ENCODE measurements around the gene USH2A. TPM values are rescaled to one million over a fixed set of nuclear protein-coding genes. Genes with fewer than 3 reads are reported as not detected.
"Not testable (repeated sequence)": the region's sequence is repeated elsewhere in the genome, so short reads cannot be mapped to it uniquely, and the experiment has no call there.

Gene USH2A
- total and polyA plus RNA-seq, 4 experiments from 2014 or later, result not detected

GRCh38 chr1:216028631-216029030 is 394.6 kb downstream of the USH2A start:
- no peak overlapping the region for H3K4me3 Mint-ChIP-seq
- intact Hi-C loops (cut with micrococcal nuclease), result no loop called here
- Histone ChIP-seq H3K27me3 (ENCODE audit: insufficient read depth, low read length) (no peaks in the 10 kb centered on the region), H3K4me3 (ENCODE audit: low read length in 2 of 2) (no peak overlapping the region), H3K9me3 (ENCODE audit: control insufficient read depth in 1 of 2, low read length in 2 of 2) (no peaks in the 10 kb centered on the region), H3K36me3 (ENCODE audit: insufficient read depth, low read length) (no peaks in the 10 kb centered on the region), H3K4me1 (ENCODE audit: insufficient read depth, low read length) (no peaks in the 10 kb centered on the region), H3K27ac (ENCODE audit: low read depth, low read length) (no peak overlapping the region)
- no peak for DNase-seq
- H3K9me3 Mint-ChIP-seq, result peaks cover 0 to 12% (median 4%) of the 10 kb centered on the region in 8 donors
- POLR2A ChIA-PET (ENCODE audit: partially characterized antibody), result no interaction called here
- no peaks in the 10 kb centered on the region for H3K27me3 Mint-ChIP-seq
- no peaks in the 10 kb centered on the region for H3K4me1 Mint-ChIP-seq
- H3K36me3 Mint-ChIP-seq, result no peaks in the 10 kb centered on the region
- CTCF ChIA-PET (ENCODE audit: partially characterized antibody), result no interaction called here
- H3K27ac Mint-ChIP-seq, result no peak overlapping the region

GRCh38 chr1:216024546-216024945 is 398.7 kb downstream of the USH2A start:
- no peaks in the 10 kb centered on the region for H3K36me3 Mint-ChIP-seq
- H3K9me3 ChIP-seq (ENCODE audit: control insufficient read depth in 1 of 2, low read length in 2 of 2), result no peaks in the 10 kb centered on the region
- no peak overlapping the region for H3K4me3 Mint-ChIP-seq
- no peaks in the 10 kb centered on the region for H3K4me1 ChIP-seq (ENCODE audit: insufficient read depth, low read length)
- ChIA-PET CTCF (ENCODE audit: partially characterized antibody) (no interaction called here), POLR2A (ENCODE audit: partially characterized antibody) (no interaction called here)
- H3K9me3 Mint-ChIP-seq, result peaks cover under 1 to 17% (median 3%) of the 10 kb centered on the region in 8 donors
- no peaks in the 10 kb centered on the region for H3K36me3 ChIP-seq (ENCODE audit: insufficient read depth, low read length)
- H3K27ac Mint-ChIP-seq, result no peak overlapping the region
- intact Hi-C loops (cut with micrococcal nuclease), result no loop called here
- H3K4me1 Mint-ChIP-seq, result no peaks in the 10 kb centered on the region
- no peaks in the 10 kb centered on the region for H3K27me3 Mint-ChIP-seq
- DNase-seq, result no peak
- no peak overlapping the region for H3K27ac ChIP-seq (ENCODE audit: low read depth, low read length)
- no peak overlapping the region for H3K4me3 ChIP-seq (ENCODE audit: low read length in 2 of 2)
- no peaks in the 10 kb centered on the region for H3K27me3 ChIP-seq (ENCODE audit: insufficient read depth, low read length)

- no peaks in the 10 kb centered on the region for H3K27me3 ChIP-seq (ENCODE audit: insufficient read depth, low read length)
Measured at GRCh38 chr1:216020743-216021345, 402.4 kb downstream of the USH2A start.

GRCh38 chr1:216015116-216015515 is 408.1 kb downstream of the USH2A start:
- ChIA-PET POLR2A (ENCODE audit: partially characterized antibody) (no interaction called here), CTCF (ENCODE audit: partially characterized antibody) (no interaction called here)
- no peaks in the 10 kb centered on the region for H3K36me3 ChIP-seq (ENCODE audit: insufficient read depth, low read length)
- Mint-ChIP-seq H3K4me1 (no peaks in the 10 kb centered on the region), H3K9me3 (peaks cover 6 to 16% (median 12%) of the 10 kb centered on the region in 8 donors), H3K4me3 (no peak overlapping the region), H3K36me3 (no peaks in the 10 kb centered on the region), H3K27me3 (no peaks in the 10 kb centered on the region), H3K27ac (no peak overlapping the region)
- H3K4me1 ChIP-seq (ENCODE audit: insufficient read depth, low read length), result no peaks in the 10 kb centered on the region
- no peaks in the 10 kb centered on the region for H3K27me3 ChIP-seq (ENCODE audit: insufficient read depth, low read length)
- H3K4me3 ChIP-seq (ENCODE audit: low read length in 2 of 2), result no peak overlapping the region
- H3K9me3 ChIP-seq (ENCODE audit: control insufficient read depth in 1 of 2, low read length in 2 of 2), result no peaks in the 10 kb centered on the region
- intact Hi-C loops (cut with micrococcal nuclease), result no loop called here
- H3K27ac ChIP-seq (ENCODE audit: low read depth, low read length), result no peak overlapping the region
- no peak for DNase-seq

More at GRCh38 chr1:216020743-216021345, 402.4 kb downstream of the USH2A start:
- H3K4me3 ChIP-seq (ENCODE audit: low read length in 2 of 2), result no peak overlapping the region
- H3K4me3 Mint-ChIP-seq, result no peak overlapping the region
- H3K27me3 Mint-ChIP-seq, result no peaks in the 10 kb centered on the region
- H3K36me3 ChIP-seq (ENCODE audit: insufficient read depth, low read length), result no peaks in the 10 kb centered on the region
- H3K9me3 Mint-ChIP-seq, result peaks cover 1 to 14% (median 7%) of the 10 kb centered on the region in 8 donors
- H3K4me1 ChIP-seq (ENCODE audit: insufficient read depth, low read length), result no peaks in the 10 kb centered on the region
- ChIA-PET POLR2A (ENCODE audit: partially characterized antibody) (no interaction called here), CTCF (ENCODE audit: partially characterized antibody) (no interaction called here)
- DNase-seq, result no peak
- H3K27ac ChIP-seq (ENCODE audit: low read depth, low read length), result no peak overlapping the region
- no peaks in the 10 kb centered on the region for H3K4me1 Mint-ChIP-seq
- no peak overlapping the region for H3K27ac Mint-ChIP-seq
- no peaks in the 10 kb centered on the region for H3K9me3 ChIP-seq (ENCODE audit: control insufficient read depth in 1 of 2, low read length in 2 of 2)
- no peaks in the 10 kb centered on the region for H3K36me3 Mint-ChIP-seq
- intact Hi-C loops (cut with micrococcal nuclease), result no loop called here

GRCh38 chr1:216014086-216014485 is 409.2 kb downstream of the USH2A start:
- no peak for DNase-seq
- peaks cover 7 to 18% (median 15%) of the 10 kb centered on the region in 8 donors for H3K9me3 Mint-ChIP-seq
- H3K27me3 ChIP-seq (ENCODE audit: insufficient read depth, low read length), result no peaks in the 10 kb centered on the region
- POLR2A ChIA-PET (ENCODE audit: partially characterized antibody), result no interaction called here
- no peaks in the 10 kb centered on the region for H3K9me3 ChIP-seq (ENCODE audit: control insufficient read depth in 1 of 2, low read length in 2 of 2)
- H3K4me1 ChIP-seq (ENCODE audit: insufficient read depth, low read length), result no peaks in the 10 kb centered on the region
- no peak overlapping the region for H3K4me3 Mint-ChIP-seq
- CTCF ChIA-PET (ENCODE audit: partially characterized antibody), result no interaction called here
- H3K36me3 Mint-ChIP-seq, result no peaks in the 10 kb centered on the region
- no peak overlapping the region for H3K27ac ChIP-seq (ENCODE audit: low read depth, low read length)
- H3K4me1 Mint-ChIP-seq, result no peaks in the 10 kb centered on the region
- intact Hi-C loops (cut with micrococcal nuclease), result no loop called here
- H3K27me3 Mint-ChIP-seq, result no peaks in the 10 kb centered on the region
- no peaks in the 10 kb centered on the region for H3K36me3 ChIP-seq (ENCODE audit: insufficient read depth, low read length)
- no peak overlapping the region for H3K27ac Mint-ChIP-seq
- H3K4me3 ChIP-seq (ENCODE audit: low read length in 2 of 2), result no peak overlapping the region

GRCh38 chr1:216009456-216009855 is 413.8 kb downstream of the USH2A start:
- H3K27ac ChIP-seq (ENCODE audit: low read depth, low read length); DNase-seq; H3K4me3 Mint-ChIP-seq; H3K4me1 ChIP-seq (ENCODE audit: insufficient read depth, low read length); intact Hi-C loops (cut with micrococcal nuclease); H3K4me1 Mint-ChIP-seq; CTCF ChIA-PET (ENCODE audit: partially characterized antibody); H3K9me3 ChIP-seq (ENCODE audit: control insufficient read depth in 1 of 2, low read length in 2 of 2); H3K4me3 ChIP-seq (ENCODE audit: low read length in 2 of 2); H3K36me3 Mint-ChIP-seq; H3K27me3 Mint-ChIP-seq; POLR2A ChIA-PET (ENCODE audit: partially characterized antibody); H3K27me3 ChIP-seq (ENCODE audit: insufficient read depth, low read length); H3K27ac Mint-ChIP-seq; H3K36me3 ChIP-seq (ENCODE audit: insufficient read depth, low read length): not testable (repeated sequence)
- H3K9me3 Mint-ChIP-seq, result peaks cover 8 to 21% (median 14%) of the 10 kb centered on the region in 8 donors

- no peak overlapping the region for H3K27ac Mint-ChIP-seq
- H3K36me3 Mint-ChIP-seq, result no peaks in the 10 kb centered on the region
- H3K4me3 ChIP-seq (ENCODE audit: low read length in 2 of 2), result no peak overlapping the region
- no peaks in the 10 kb centered on the region for H3K36me3 ChIP-seq (ENCODE audit: insufficient read depth, low read length)
- H3K4me3 Mint-ChIP-seq, result no peak overlapping the region
- no peak for DNase-seq
- H3K9me3 Mint-ChIP-seq, result peaks cover 4 to 14% (median 6%) of the 10 kb centered on the region in 8 donors
- intact Hi-C loops (cut with micrococcal nuclease), result no loop called here
- POLR2A ChIA-PET (ENCODE audit: partially characterized antibody), result no interaction called here
- no peaks in the 10 kb centered on the region for H3K9me3 ChIP-seq (ENCODE audit: control insufficient read depth in 1 of 2, low read length in 2 of 2)
- no peaks in the 10 kb centered on the region for H3K4me1 Mint-ChIP-seq
- H3K27me3 Mint-ChIP-seq, result no peaks in the 10 kb centered on the region
- CTCF ChIA-PET (ENCODE audit: partially characterized antibody), result no interaction called here
- no peaks in the 10 kb centered on the region for H3K4me1 ChIP-seq (ENCODE audit: insufficient read depth, low read length)
- no peak overlapping the region for H3K27ac ChIP-seq (ENCODE audit: low read depth, low read length)
- no peaks in the 10 kb centered on the region for H3K27me3 ChIP-seq (ENCODE audit: insufficient read depth, low read length)
Measured at GRCh38 chr1:216005916-216006315, 417.3 kb downstream of the USH2A start.

- H3K36me3 ChIP-seq (ENCODE audit: insufficient read depth, low read length), result no peaks in the 10 kb centered on the region
- no peak overlapping the region for H3K27ac Mint-ChIP-seq
- no peaks in the 10 kb centered on the region for H3K9me3 ChIP-seq (ENCODE audit: control insufficient read depth in 1 of 2, low read length in 2 of 2)
- POLR2A ChIA-PET (ENCODE audit: partially characterized antibody), result no interaction called here
- peaks cover 0 to 17% (median 3%) of the 10 kb centered on the region in 8 donors for H3K9me3 Mint-ChIP-seq
- no peaks in the 10 kb centered on the region for H3K27me3 ChIP-seq (ENCODE audit: insufficient read depth, low read length)
- H3K27ac ChIP-seq (ENCODE audit: low read depth, low read length), result no peak overlapping the region
- H3K27me3 Mint-ChIP-seq, result no peaks in the 10 kb centered on the region
- no peaks in the 10 kb centered on the region for H3K4me1 Mint-ChIP-seq
- no peak overlapping the region for H3K4me3 ChIP-seq (ENCODE audit: low read length in 2 of 2)
- no peak overlapping the region for H3K4me3 Mint-ChIP-seq
- DNase-seq, result no peak
- H3K36me3 Mint-ChIP-seq, result no peaks in the 10 kb centered on the region
- no peaks in the 10 kb centered on the region for H3K4me1 ChIP-seq (ENCODE audit: insufficient read depth, low read length)
- intact Hi-C loops (cut with micrococcal nuclease), result no loop called here
- CTCF ChIA-PET (ENCODE audit: partially characterized antibody), result no interaction called here
Measured at GRCh38 chr1:215992620-215993019, 430.6 kb downstream of the USH2A start.

Data from CD4-positive, alpha-beta memory T cell (primary cell).